ENCODE data around the gene ACOT2. TPM values are rescaled to one million over a fixed set of nuclear protein-coding genes. Genes with fewer than 3 reads are reported as not detected.

ACOT2 gene
- total and polyA plus RNA-seq, 3 donors from 2014 or later: 26.0 to 74.6 (median 34.8) TPM

DNA sequence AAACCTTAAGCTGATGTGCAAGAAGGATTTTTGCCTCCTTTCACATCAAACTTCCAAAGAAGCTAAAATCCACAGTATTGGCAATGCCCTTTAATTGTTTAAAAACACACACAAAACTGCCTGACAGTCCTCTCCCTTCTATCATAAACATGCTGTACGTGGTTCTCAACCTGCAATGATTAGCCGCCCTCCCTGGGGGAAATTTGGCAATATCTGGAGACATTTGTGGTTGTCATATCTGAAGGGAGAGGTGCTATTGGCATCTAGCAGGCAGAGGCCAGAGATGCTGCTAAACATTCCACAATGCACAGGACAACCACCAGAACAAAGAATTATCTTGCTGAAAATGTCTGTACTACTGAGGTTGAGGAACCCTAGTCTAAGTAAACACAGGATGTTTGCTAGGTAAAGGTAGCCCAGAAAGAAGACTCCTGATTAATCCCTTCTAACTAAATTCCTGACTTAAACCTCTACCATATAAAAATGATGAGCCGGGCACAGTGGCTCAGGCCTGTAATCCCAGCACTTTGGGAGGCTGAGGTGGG, 44.5 kb downstream of the ACOT2 start:
- H3K27ac ChIP-seq: peak overlapping the region in 1 of 2 donors; percentile 91
- H3K36me3 ChIP-seq (ENCODE audit: low read depth, missing control alignments): no peaks in the 10 kb centered on the region
- 57 to 69% methylated on average over 3 of the region's 3 CpGs for WGBS, 2 donors
- no peaks in the 10 kb centered on the region for H3K27me3 ChIP-seq
- no peak for DNase-seq
- H3K4me1 ChIP-seq: peaks cover 7% of the 10 kb centered on the region
- TF ChIP-seq, protein P1, sequence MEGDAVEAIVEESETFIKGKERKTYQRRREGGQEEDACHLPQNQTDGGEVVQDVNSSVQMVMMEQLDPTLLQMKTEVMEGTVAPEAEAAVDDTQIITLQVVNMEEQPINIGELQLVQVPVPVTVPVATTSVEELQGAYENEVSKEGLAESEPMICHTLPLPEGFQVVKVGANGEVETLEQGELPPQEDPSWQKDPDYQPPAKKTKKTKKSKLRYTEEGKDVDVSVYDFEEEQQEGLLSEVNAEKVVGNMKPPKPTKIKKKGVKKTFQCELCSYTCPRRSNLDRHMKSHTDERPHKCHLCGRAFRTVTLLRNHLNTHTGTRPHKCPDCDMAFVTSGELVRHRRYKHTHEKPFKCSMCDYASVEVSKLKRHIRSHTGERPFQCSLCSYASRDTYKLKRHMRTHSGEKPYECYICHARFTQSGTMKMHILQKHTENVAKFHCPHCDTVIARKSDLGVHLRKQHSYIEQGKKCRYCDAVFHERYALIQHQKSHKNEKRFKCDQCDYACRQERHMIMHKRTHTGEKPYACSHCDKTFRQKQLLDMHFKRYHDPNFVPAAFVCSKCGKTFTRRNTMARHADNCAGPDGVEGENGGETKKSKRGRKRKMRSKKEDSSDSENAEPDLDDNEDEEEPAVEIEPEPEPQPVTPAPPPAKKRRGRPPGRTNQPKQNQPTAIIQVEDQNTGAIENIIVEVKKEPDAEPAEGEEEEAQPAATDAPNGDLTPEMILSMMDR (IDR thresholded peaks at IDR 0.05): no peak
- TF ChIP-seq POLR2A (IDR thresholded peaks at IDR 0.05): no peak
- H3K9me3 ChIP-seq: no peaks in the 10 kb centered on the region
- H3K4me3 ChIP-seq: peak overlapping the region; percentile 67 to 69
- intact Hi-C loops (cut with DNase I; ENCODE audit: low total_unique reads): no loop called here

DNA sequence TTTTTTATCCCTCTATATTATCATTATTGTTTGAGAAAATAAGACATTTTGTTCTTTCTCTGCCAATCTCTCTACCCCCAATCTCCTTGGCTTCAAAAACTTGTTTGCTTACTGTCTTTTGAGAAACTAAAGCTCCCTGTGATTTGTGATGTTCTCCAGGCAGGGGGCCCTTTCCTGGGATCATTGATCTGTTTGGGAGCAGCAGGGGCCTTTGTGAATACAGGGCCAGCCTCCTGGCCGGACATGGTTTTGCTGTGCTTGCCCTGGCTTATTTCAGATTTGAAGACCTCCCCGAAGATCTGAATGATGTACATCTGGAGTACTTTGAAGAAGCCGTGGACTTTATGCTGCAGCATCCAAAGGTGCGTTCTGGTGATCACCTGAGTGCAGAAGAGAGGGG, 47.8 kb downstream of the ACOT2 start:
- Histone ChIP-seq H3K36me3 (ENCODE audit: low read depth, missing control alignments) (no peaks in the 10 kb centered on the region), H3K9me3 (no peaks in the 10 kb centered on the region), H3K27me3 (no peaks in the 10 kb centered on the region), H3K4me3 (no peak overlapping the region), H3K27ac (no peak overlapping the region), H3K4me1 (peaks cover 3% of the 10 kb centered on the region)
- WGBS, 2 donors: 73 to 80% methylated on average over 4 of the region's 4 CpGs
- no peak for DNase-seq
- intact Hi-C loops (cut with DNase I; ENCODE audit: low total_unique reads): no loop called here
- no peak for TF ChIP-seq POLR2A (IDR thresholded peaks at IDR 0.05)
- TF ChIP-seq, protein P1 (IDR thresholded peaks at IDR 0.05): no peak

DNA sequence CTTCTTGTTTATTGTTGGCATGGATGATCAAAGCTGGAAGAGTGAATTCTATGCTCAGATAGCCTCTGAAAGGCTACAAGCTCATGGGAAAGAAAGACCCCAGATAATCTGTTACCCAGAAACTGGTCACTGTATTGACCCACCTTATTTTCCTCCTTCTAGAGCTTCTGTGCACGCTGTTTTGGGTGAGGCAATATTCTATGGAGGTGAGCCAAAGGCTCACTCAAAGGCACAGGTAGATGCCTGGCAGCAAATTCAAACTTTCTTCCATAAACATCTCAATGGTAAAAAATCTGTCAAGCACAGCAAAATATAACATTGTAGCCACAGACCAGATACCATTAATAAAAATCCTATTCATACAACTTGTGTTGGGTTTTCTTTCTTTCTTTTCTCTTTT, 50.5 kb downstream of the ACOT2 start:
- 43 to 53% methylated on average over 1 of the region's 1 CpG for WGBS, 2 donors
- no peak overlapping the region for H3K4me3 ChIP-seq
- no peak for TF ChIP-seq POLR2A (IDR thresholded peaks at IDR 0.05)
- TF ChIP-seq, protein P1 (IDR thresholded peaks at IDR 0.05): no peak
- intact Hi-C loops (cut with DNase I; ENCODE audit: low total_unique reads): no loop called here
- no peak for DNase-seq
- H3K4me1 ChIP-seq: peaks cover 3% of the 10 kb centered on the region
- H3K27me3 ChIP-seq: no peaks in the 10 kb centered on the region
- no peak overlapping the region for H3K27ac ChIP-seq
- no peaks in the 10 kb centered on the region for H3K9me3 ChIP-seq
- H3K36me3 ChIP-seq (ENCODE audit: low read depth, missing control alignments): no peaks in the 10 kb centered on the region

DNA sequence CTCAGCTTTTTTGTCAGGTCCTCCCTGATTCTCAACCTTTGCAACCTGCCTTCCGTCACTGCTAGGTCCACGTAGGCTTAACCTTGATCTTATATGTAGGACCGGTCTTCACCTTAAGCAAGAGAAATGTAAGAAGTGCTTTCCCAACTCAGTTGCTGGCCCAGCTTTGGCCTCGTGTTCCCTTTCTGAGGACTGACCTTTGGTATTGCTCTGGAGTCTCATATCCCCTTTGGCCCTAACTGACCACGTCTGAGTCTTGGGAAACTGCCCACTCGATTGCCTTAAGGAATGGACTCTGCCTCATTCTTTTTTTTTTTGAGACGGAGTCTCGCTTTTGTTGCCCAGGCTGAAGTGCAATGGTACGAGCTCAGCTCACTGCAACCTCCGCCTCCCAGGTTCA, 51.3 kb downstream of the ACOT2 start:
- Histone ChIP-seq H3K4me3 (no peak overlapping the region), H3K9me3 (no peaks in the 10 kb centered on the region), H3K27me3 (no peaks in the 10 kb centered on the region), H3K27ac (peak overlapping the region in 1 of 2 donors; percentile 50), H3K36me3 (ENCODE audit: low read depth, missing control alignments) (no peaks in the 10 kb centered on the region), H3K4me1 (peaks cover 3% of the 10 kb centered on the region)
- intact Hi-C loops (cut with DNase I; ENCODE audit: low total_unique reads): no loop called here
- TF ChIP-seq, protein P1 (IDR thresholded peaks at IDR 0.05): no peak
- no peak for TF ChIP-seq POLR2A (IDR thresholded peaks at IDR 0.05)
- DNase-seq: no peak
- WGBS, 2 donors: 83 to 87% methylated on average over 10 of the region's 10 CpGs

DNA sequence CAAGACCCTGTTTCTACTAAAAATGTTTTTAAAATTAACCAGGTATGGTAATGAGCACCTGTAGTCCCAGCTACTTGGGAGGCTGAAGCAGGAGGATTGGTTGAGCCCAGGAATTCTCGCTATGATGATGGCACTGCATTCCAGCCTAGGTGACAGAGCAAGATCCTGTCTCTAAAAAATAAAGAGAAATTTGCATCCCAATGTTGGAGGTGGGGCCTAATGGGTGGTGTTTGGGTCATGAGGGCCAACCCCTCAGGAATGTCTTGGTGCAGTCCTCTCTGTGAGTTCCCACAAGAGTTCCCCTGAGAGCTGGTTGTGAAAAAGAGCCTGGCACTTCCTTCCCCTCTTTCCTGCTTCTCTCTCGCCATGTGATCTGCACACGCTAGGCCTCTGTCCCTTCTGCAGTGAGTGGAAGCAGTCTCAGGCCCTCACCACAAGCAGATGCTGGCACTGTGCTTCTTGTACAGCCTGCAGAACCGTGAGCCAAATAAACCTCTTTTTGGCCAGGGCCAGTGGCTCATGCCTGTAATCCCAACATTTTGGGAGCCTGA, 54.6 kb downstream of the ACOT2 start:
- Histone ChIP-seq H3K4me1 (peaks cover 6% of the 10 kb centered on the region), H3K27ac (no peak overlapping the region), H3K36me3 (ENCODE audit: low read depth, missing control alignments) (no peaks in the 10 kb centered on the region), H3K27me3 (no peaks in the 10 kb centered on the region), H3K4me3 (no peak overlapping the region), H3K9me3 (no peaks in the 10 kb centered on the region)
- TF ChIP-seq POLR2A (IDR thresholded peaks at IDR 0.05): no peak
- TF ChIP-seq, protein P1 (IDR thresholded peaks at IDR 0.05): no peak
- DNase-seq: no peak
- WGBS, 2 donors: 94 to 98% methylated on average over 4 of the region's 4 CpGs
- intact Hi-C loops (cut with DNase I; ENCODE audit: low total_unique reads): no loop called here

All from testis (tissue), 3 donors.